GM21825 (cell line): ENCODE data around the gene COL18A1.

Source experiments
- ATAC-seq: cut with Tn5 transposase; IDR thresholded peaks from one replicate; pipeline ENCODE4 v1.9.1; 2021; ENCODE audit warnings: mild to moderate bottlenecking, moderate library complexity; ENCODE audit not compliant: unreplicated experiment

Gene COL18A1

GRCh38 chr21:45464309-45464708 is 59.3 kb downstream of the COL18A1 start:
- no peak for ATAC-seq

- no peak for ATAC-seq
Measured at GRCh38 chr21:45465105-45465504, 60.1 kb downstream of the COL18A1 start.

- no peak for ATAC-seq
Measured at GRCh38 chr21:45465611-45466329, 60.8 kb downstream of the COL18A1 start.

GRCh38 chr21:45466330-45467220 is 61.6 kb downstream of the COL18A1 start:
- ATAC-seq, result no peak

GRCh38 chr21:45467221-45467779 is 62.3 kb downstream of the COL18A1 start:
- no peak for ATAC-seq

- ATAC-seq, result no peak
Measured at GRCh38 chr21:45468051-45468970, 63.3 kb downstream of the COL18A1 start.

- ATAC-seq, result no peak
Measured at GRCh38 chr21:45468971-45469272, 64.0 kb downstream of the COL18A1 start.

GRCh38 chr21:45469273-45470086 is 64.5 kb downstream of the COL18A1 start:
- ATAC-seq, result no peak

- no peak for ATAC-seq
Measured at GRCh38 chr21:45470087-45470515, 65.1 kb downstream of the COL18A1 start.

- ATAC-seq, result no peak
Measured at GRCh38 chr21:45470773-45471524, 66.0 kb downstream of the COL18A1 start.

GRCh38 chr21:45471525-45472221 is 66.7 kb downstream of the COL18A1 start:
- ATAC-seq, result no peak

GRCh38 chr21:45472445-45473365 is 67.7 kb downstream of the COL18A1 start:
- no peak for ATAC-seq

GRCh38 chr21:45473496-45474322 is 68.7 kb downstream of the COL18A1 start:
- ATAC-seq, result no peak

GRCh38 chr21:45474323-45474950 is 69.5 kb downstream of the COL18A1 start:
- no peak for ATAC-seq

GRCh38 chr21:45475004-45475685 is 70.2 kb downstream of the COL18A1 start:
- ATAC-seq, result no peak
